MM.1S (cell line): Measurements from ENCODE around the gene CHD9NB.
"Not testable (repeated sequence)": the region's sequence is repeated elsewhere in the genome, so short reads cannot be mapped to it uniquely, and the experiment has no call there.

Experiments
- DNase-seq: peaks from one replicate; pipeline ENCODE4 v3.0.0-alpha.2; 2015
- H2AFZ ChIP-seq: fragments of 300-600 bp; sonication (generic); 2 replicates; pipeline ENCODE4 v1.6.0; 2016; ENCODE audit warnings: antibody characterized with exemption, low read length
- H3F3A ChIP-seq: fragments of 300-600 bp; sonication (generic); 2 replicates; pipeline ENCODE4 v1.6.1; 2016; ENCODE audit warnings: mild to moderate bottlenecking, antibody characterized with exemption, low read length, moderate library complexity, mixed read lengths; ENCODE audit not compliant: insufficient read depth
- H3K27ac ChIP-seq: fragments of 300-600 bp; sonication (generic); 2 replicates; pipeline ENCODE4 v1.5.1; 2016; ENCODE audit warnings: mild to moderate bottlenecking, low read length
- H3K27me3 ChIP-seq: fragments of 300-600 bp; sonication (generic); replicated peaks from 2 replicates; pipeline ENCODE4 v1.6.0; 2016; ENCODE audit warnings: low read length; ENCODE audit not compliant: insufficient read depth
- H3K36me3 ChIP-seq: fragments of 300-600 bp; sonication (generic); replicated peaks from 2 replicates; pipeline ENCODE4 v1.6.1; 2016; ENCODE audit warnings: mild to moderate bottlenecking, low read length, mixed read lengths; ENCODE audit not compliant: insufficient read depth
- H3K4me1 ChIP-seq: fragments of 300-600 bp; sonication (generic); 2 replicates; pipeline ENCODE4 v1.6.1; 2016; ENCODE audit warnings: low read length, mixed read lengths
- H3K4me2 ChIP-seq: fragments of 300-600 bp; sonication (generic); 2 replicates; pipeline ENCODE4 v1.6.0; 2016; ENCODE audit warnings: low read depth, low read length
- H3K4me3 ChIP-seq: fragments of 300-600 bp; sonication (generic); 2 replicates; pipeline ENCODE4 v1.5.1; 2016; ENCODE audit warnings: low read length, mixed read lengths
- H3K79me2 ChIP-seq: fragments of 300-600 bp; sonication (generic); 2 replicates; pipeline ENCODE4 v1.6.1; 2016; ENCODE audit warnings: mixed run types, low read length, mixed read lengths
- H3K9ac ChIP-seq: fragments of 300-600 bp; sonication (generic); 2 replicates; pipeline ENCODE4 v1.6.1; 2016; ENCODE audit warnings: low read length, mixed read lengths
- H3K9me2 ChIP-seq: fragments of 300-600 bp; sonication (generic); replicated peaks from 2 replicates; pipeline ENCODE4 v1.6.1; 2016; ENCODE audit warnings: mild to moderate bottlenecking, low read length, mixed read lengths; ENCODE audit not compliant: insufficient read depth
- H3K9me3 ChIP-seq: fragments of 300-600 bp; sonication (generic); replicated peaks from 2 replicates; pipeline ENCODE4 v1.6.1; 2016; ENCODE audit warnings: mild to moderate bottlenecking, low read length, mixed read lengths; ENCODE audit not compliant: insufficient read depth
- H4K20me1 ChIP-seq: fragments of 300-600 bp; sonication (generic); 2 replicates; pipeline ENCODE4 v1.6.1; 2016; ENCODE audit warnings: mild to moderate bottlenecking, low read length, moderate library complexity, mixed read lengths; ENCODE audit not compliant: insufficient read depth
- EZH2 ChIP-seq: fragments of 300-600 bp; sonication (generic); optimal IDR thresholded peaks from 2 replicates; pipeline ENCODE3; 2017; ENCODE audit warnings: low read depth, mild to moderate bottlenecking, antibody characterized with exemption, low read length, mixed read lengths
- EZH2phosphoT487 ChIP-seq: fragments of 300-600 bp; sonication (generic); IDR thresholded peaks from 2 replicates; pipeline ENCODE4 v1.6.1; 2018; ENCODE audit warnings: antibody characterized with exemption, low read length
- TF ChIP-seq, protein P1 (sequence below): fragments of 300-600 bp; sonication (generic); IDR thresholded peaks from 2 replicates; pipeline ENCODE4 v1.5.1; 2016; ENCODE audit warnings: antibody characterized with exemption, low read length, mixed read lengths

The CHD9NB gene

DNA sequence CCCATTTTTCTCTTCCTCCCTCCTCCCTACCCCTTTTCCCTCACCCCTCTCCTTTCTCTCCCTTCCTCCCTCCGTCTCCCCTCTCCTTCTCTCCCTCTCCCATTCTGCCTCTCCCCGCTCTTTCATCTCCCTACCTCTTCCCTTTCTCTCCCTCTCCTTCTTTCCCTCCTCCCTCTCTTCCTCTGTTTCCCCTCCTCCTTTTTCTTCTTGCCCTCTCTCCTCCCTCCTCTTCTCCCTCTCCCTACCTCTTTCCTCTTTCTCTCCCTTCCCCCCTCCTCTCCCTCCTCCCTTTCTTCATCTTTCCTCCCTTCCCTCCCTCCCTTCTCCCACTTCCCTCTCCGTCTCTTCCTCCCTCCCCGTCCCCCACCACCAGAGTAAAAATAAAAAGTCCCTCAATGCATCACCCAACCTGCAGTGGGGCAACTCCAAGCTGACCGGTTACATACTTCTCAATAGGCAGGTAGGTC, 10.4 kb downstream of the CHD9NB start:
- H3K9ac ChIP-seq = no peak overlapping the region

DNA sequence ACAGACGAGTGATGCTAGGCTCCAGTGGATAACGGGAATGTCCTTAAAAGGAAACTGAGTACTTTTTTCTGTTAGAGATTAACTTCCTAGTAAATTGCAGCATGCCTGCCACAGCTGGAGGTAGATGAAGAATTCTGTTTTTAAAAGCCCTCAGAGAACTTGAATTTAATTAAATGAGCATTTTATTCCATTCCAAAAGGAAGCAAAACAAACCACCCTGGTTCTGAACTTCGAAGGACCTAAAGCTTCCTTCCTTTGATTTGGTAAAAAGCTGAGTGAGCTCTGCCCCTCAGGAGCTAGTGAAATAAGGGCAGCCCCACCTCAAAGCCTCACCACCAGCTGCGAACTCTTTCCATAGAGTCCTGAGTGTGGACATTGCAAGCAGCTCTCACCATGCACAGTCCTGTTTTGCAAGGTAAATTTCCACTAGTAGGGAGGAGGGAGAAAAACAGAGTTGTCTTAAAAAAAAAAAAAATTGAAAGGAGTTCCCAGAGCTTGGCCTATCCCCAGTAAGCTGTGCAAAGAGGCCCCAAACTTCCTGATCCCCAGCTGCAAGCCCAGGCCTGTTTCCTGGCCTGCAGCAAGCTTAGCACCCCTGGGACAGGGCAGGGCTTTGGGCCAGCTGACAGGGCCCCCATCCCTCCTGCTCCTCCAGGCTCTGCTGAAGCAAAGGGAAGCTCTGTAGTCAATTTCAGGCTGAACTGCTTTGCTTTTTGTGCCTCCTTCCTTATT, 11.2 kb downstream of the CHD9NB start:
- no peak for DNase-seq
- Histone ChIP-seq H3K4me3 (no peak overlapping the region), H3K27me3 (no peaks in the 10 kb centered on the region), H3K4me2 (no peak overlapping the region), H3K27ac (no peak overlapping the region), H4K20me1 (no peaks in the 10 kb centered on the region), H2AFZ (no peak overlapping the region), H3K4me1 (no peaks in the 10 kb centered on the region), H3K79me2 (no peaks in the 10 kb centered on the region), H3K9ac (no peak overlapping the region), H3K9me3 (no peaks in the 10 kb centered on the region), H3K9me2 (no peaks in the 10 kb centered on the region), H3K36me3 (no peaks in the 10 kb centered on the region), H3F3A (no peaks in the 10 kb centered on the region)
- TF ChIP-seq EZH2phosphoT487 (no peak), EZH2 (no peak)
- TF ChIP-seq, protein P1, sequence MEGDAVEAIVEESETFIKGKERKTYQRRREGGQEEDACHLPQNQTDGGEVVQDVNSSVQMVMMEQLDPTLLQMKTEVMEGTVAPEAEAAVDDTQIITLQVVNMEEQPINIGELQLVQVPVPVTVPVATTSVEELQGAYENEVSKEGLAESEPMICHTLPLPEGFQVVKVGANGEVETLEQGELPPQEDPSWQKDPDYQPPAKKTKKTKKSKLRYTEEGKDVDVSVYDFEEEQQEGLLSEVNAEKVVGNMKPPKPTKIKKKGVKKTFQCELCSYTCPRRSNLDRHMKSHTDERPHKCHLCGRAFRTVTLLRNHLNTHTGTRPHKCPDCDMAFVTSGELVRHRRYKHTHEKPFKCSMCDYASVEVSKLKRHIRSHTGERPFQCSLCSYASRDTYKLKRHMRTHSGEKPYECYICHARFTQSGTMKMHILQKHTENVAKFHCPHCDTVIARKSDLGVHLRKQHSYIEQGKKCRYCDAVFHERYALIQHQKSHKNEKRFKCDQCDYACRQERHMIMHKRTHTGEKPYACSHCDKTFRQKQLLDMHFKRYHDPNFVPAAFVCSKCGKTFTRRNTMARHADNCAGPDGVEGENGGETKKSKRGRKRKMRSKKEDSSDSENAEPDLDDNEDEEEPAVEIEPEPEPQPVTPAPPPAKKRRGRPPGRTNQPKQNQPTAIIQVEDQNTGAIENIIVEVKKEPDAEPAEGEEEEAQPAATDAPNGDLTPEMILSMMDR = no peak

More for the DNA sequence above, 10.4 kb downstream of the CHD9NB start:
- H3K4me3 ChIP-seq = no peak overlapping the region
- no peak overlapping the region for H3K4me2 ChIP-seq
- no peaks in the 10 kb centered on the region for H3K9me2 ChIP-seq
- H3K36me3 ChIP-seq = no peaks in the 10 kb centered on the region
- H3K27me3 ChIP-seq = no peaks in the 10 kb centered on the region
- no peak overlapping the region for H3K27ac ChIP-seq
- no peak for DNase-seq
- no peaks in the 10 kb centered on the region for H3K9me3 ChIP-seq
- no peaks in the 10 kb centered on the region for H4K20me1 ChIP-seq
- TF ChIP-seq EZH2phosphoT487 = no peak
- TF ChIP-seq EZH2 = no peak
- TF ChIP-seq, protein P1 = no peak
- no peaks in the 10 kb centered on the region for H3F3A ChIP-seq
- no peaks in the 10 kb centered on the region for H3K4me1 ChIP-seq
- no peak overlapping the region for H2AFZ ChIP-seq
- H3K79me2 ChIP-seq = no peaks in the 10 kb centered on the region

DNA sequence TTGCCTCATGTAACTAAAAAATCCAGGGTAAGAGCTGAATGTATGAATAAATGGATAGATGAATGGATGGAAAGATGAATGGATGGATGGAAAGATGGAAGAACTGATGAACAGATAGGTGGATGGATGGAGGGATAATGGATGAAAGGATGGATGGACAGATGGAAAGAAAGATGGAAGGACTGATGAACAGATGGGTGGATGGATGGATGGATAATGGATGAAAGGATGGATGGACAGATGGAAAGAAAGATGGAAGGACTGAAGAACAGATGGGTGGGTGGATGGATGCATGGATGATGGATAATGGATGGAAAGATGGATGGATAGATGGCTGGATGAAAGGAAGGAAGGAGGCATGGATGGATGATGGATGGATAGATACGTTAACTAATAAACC, 11.9 kb downstream of the CHD9NB start:
- Histone ChIP-seq H3K79me2 (no peaks in the 10 kb centered on the region), H3K27ac (no peak overlapping the region), H3K4me2 (no peak overlapping the region), H4K20me1 (no peaks in the 10 kb centered on the region), H3K9me2 (no peaks in the 10 kb centered on the region), H3K9ac (no peak overlapping the region), H3K9me3 (no peaks in the 10 kb centered on the region), H3K4me1 (no peaks in the 10 kb centered on the region), H2AFZ (no peak overlapping the region), H3F3A (no peaks in the 10 kb centered on the region), H3K4me3 (no peak overlapping the region), H3K36me3 (no peaks in the 10 kb centered on the region), H3K27me3 (no peaks in the 10 kb centered on the region)
- no peak for TF ChIP-seq EZH2
- TF ChIP-seq, protein P1 = no peak
- TF ChIP-seq EZH2phosphoT487 = no peak
- DNase-seq = no peak

DNA sequence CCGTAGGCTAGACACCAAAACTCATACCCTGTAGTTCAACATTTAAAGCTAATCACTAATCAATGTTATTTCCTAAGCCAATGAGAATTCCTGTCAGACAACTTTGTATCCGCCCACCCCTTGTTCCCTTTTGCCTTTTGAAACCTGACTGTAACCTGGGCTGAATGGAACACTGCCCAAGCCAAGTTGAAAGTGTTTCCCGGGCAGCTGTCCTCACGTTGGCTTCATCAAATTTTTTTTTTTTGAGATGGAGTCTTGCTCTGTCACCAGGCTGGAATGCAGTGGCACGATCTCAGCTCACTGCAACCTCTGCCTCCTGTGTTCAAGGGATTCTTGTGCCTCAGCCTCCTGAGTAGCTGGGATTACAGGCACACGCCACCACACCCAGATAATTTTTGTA, 16.0 kb downstream of the CHD9NB start:
- not testable (repeated sequence) for H3K9me2 ChIP-seq, H3K27me3 ChIP-seq, H3F3A ChIP-seq, H3K9me3 ChIP-seq, H3K9ac ChIP-seq, H3K4me3 ChIP-seq, H3K36me3 ChIP-seq, H3K79me2 ChIP-seq, H3K4me2 ChIP-seq, DNase-seq, H2AFZ ChIP-seq, H3K27ac ChIP-seq, H4K20me1 ChIP-seq, H3K4me1 ChIP-seq
